Midbrain (tissue), 1 donor: Measurements from ENCODE around the gene DUSP22.
"Not testable (repeated sequence)": the region's sequence is repeated elsewhere in the genome, so short reads cannot be mapped to it uniquely, and the experiment has no call there.

Source experiments
- DNase-seq: peaks from one replicate; lab custom pipeline; 2025; lab: John Stamatoyannopoulos, UW

DUSP22 gene

GRCh38 chr6:291697-292505, at the start of gene DUSP22:
TSS of gene DUSP22 (plus strand) at chr6:292487. CDS start at chr6:292540, 53 bp downstream.
- DNase-seq = no peak

DNA sequence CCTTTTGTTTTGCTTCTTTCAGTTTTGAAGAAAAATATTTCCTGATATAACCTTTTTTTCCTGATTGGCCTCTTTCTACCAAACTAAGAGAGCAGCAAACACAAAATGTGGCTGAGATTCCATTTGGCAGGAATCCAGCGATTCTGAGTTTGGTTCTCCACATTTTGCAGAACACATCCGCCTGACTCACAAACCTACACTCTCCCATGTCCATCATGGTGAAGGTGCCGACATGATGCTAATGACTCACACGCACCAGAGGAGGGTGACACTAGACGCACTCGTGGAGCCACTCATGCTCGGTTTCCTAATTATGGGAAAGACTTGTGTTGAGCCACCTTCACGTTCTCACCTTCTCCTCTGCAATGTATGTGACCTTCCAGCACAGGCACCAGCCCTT, 45.9 kb upstream of the DUSP22 start:
- DNase-seq = no peak

GRCh38 chr6:247351-247750, 44.9 kb upstream of the DUSP22 start:
- DNase-seq = no peak

GRCh38 chr6:248046-248445, 44.2 kb upstream of the DUSP22 start:
- not testable (repeated sequence) for DNase-seq

DNA sequence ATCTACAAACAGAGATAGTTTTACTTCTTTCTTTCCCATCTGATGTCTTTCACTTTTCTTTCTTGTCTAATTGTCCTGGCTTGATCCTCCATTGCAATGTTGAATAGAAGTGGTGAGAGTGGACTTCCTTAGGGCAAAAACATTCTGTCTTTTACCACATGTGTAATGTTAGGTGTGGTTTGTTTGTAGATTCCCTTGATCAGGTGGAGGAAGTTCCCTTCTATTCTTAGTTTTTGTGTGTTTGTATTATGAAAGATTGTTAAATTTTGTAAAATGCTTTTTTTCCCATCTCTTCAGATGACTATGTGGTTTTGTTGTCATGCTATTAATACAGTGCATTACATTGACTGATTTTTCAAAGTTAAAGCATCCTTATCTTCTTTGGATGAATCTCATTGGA, 41.6 kb upstream of the DUSP22 start:
- no peak for DNase-seq

DNA sequence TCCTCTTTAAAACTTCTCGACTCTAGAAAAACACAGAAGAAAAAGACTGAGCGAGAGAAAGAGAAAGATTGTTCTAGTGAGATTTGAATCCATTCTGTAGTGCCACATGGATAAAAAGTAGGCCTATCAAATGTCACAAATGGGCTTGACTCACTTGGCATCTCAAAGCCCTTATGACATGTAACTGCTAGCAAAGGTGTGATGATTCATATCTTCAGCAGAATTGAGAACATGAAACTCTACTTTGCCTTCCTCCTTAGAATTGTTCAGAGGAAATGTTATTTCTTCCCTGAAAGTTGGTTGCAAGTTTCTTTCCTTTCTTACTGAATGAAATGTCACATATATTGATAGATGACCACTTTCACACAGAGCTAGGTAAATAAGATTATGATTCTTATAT, 40.4 kb upstream of the DUSP22 start:
- DNase-seq = no peak

GRCh38 chr6:252775-253535, 39.3 kb upstream of the DUSP22 start:
- DNase-seq = no peak

DNA sequence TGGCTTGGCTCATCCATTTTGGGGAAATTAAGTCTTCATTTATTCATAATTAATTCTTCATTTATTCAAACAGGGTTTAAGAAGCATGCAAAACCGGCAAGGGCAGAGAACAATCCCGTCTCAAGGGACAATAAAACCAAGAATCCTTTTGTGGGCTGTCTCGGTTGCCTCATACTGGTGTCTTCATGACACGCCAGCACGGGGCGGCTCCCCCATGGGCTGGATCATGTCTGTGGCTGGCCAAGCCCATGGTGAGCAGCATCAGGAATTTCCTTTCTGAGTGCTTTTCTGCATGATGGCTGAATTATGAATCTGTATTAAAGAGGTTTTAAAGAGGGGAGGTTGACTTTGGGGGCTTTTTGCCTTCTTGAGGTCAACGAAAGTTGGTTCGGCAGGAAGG, 38.3 kb upstream of the DUSP22 start:
- no peak for DNase-seq

DNA sequence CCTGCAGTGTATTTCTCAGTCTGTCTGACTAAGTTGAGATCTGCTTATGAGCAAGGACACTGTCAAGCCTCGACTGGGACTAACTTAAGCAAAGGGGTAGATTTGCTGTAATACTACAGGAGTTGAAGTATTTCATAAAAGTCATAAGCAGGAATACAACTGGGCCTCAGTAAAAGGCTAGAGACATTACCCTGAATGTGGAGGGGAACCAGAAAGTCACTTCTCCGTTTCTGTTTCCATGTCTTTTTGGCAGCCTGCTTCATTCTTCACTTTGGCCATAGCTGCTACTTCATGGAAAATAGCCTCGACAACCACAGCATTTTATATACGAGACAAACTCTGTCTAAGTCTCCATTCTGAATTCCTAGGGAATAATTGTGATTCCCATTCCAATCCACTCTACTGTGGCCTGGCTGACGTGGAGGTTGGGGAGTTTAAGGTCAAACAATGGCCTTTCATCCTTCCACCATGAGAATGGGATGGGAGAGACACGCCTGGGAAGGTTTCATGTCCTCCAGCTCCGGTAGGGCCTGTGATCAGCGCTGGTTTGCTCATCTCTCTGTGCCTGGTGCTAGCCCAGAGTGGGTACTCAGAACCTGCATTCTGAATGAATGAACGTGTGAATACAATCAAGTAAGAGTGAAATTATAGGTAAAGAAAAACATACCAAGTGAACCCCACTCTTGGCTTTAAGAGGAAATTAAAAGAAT, 37.1 kb upstream of the DUSP22 start:
- no peak for DNase-seq

DNA sequence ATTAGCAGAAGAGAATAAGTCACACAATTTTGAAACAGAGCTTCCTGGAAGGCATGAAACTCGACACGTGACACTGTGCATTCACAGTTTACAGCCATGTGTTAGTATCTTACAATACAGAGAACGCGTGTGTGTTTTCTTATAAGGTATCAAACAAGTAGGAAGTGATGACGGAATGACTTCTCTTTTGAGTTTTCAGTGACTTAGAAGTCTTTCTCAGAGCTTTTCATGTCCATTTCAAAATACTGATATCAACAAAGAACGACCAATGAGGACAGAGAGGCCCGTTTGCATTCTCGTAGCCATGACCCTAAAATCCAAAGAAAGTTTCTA, 36.6 kb upstream of the DUSP22 start:
- DNase-seq = no peak

DNA sequence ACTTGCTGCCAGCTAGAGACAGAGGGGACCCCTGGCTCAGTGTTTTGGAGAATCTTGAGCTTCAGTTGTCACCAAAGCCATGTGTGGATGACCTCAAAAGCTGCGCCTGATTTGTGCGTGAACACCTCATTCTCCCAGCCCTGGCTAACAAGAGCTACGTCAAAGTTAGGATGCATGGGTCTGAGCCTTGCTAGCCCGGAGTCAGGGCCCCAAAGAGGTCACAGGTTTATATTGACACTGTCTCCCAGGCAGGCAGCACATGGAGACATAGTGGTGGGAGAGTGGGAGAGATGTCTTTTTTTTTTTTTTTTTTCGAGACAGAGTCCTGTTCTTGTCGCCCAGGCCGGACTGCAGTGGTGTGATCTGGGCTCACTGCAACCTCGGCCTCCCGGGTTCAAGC, 36.1 kb upstream of the DUSP22 start:
- no peak for DNase-seq

DNA sequence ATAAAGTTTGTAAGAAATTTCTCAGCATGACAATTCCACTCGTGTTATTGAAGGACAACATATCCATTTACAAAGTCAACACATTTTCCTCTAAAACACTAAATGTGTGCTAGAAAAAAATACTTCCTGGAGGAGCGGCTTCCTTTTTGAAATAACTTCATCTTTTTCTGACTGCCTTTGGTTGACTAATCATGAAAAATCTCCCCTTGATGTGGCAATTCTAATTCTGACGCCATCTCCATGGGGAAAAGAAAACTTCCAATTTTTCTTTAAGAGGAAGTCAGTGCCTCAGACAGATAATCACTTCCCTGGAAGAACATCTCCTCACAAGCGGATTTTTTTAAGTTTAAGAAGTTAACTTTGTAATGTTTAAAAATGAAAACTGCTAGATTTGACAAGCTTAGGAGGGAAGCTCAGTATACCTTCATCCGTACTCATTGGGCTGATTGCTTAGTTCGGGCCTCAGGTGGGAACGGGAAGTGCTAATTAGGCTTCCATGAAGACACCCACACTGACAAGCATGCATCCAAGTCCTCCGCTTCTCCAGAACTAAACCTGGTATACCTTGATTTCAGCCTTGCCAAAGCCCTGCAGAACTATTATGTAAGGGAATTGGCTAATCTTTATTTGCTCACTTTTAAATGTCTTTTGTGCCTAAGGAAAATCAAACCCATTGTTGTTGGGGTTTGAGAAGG, 35.1 kb upstream of the DUSP22 start:
- no peak for DNase-seq

DNA sequence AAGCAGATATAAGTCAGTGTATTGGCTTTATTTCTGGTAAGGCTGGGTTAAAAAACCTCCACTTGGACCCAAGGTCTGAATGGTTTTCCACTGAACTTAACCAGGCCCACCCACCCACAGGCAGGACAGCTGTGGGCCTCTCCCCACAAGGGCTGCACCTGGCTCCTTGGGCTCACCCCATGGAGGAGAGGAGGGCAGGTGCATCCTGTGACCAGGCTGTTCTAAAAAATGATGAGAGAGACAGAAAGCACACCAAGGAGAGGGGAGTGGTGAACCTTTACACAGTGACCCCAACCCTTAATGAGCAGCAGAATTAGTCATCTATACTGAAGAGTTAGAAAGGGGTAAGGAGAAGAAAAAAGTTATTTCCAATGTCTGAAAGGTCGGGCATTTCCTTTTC, 34.5 kb upstream of the DUSP22 start:
- DNase-seq = no peak

GRCh38 chr6:259316-259715, 33.0 kb upstream of the DUSP22 start:
- DNase-seq = no peak

GRCh38 chr6:259901-260508, 32.3 kb upstream of the DUSP22 start:
- DNase-seq = no peak

DNA sequence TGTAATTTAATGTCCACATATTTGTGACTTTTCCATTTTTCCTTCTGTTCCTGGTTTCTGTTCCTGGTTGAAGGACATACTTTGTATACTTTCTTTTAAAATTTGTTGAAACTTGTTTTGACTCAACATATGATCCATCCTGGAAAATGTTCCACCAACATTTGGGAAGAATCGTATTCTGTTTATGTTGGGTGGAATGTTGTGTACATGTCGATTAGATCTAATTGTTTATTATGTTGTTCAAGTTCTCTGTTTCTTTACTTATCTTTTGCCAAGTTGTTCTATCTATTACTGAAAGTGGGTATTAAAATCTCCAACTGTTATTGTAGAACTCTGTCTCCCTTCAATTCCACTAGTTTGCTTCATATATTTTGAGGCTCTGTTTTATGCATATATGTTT, 27.7 kb upstream of the DUSP22 start:
- DNase-seq = no peak

- no peak for DNase-seq
Measured at GRCh38 chr6:268394-268935, 23.8 kb upstream of the DUSP22 start.

DNA sequence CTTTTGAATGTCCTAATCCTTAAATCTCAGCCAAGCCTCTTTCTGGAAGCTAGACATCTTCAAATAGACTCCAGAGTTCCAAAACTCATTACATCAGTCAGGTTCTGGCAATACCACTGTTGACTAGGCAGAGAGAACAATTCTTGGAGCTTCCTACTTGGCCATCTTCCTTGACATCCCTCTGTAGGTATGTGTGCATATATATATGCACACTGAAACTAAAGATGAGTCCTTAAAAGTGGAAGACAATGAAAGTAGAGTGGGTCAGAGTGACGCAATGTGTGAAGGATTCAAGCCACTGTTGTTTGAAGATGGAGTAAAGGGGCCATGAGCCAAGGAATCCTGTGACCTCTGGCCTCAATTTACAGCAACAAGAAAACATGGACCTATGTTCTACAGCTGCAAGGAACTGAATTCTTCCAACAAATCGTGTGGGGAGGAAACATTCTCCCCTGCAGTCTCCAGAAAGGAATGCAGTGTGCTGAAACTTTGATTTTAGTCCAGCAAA, 18.7 kb upstream of the DUSP22 start:
- no peak for DNase-seq

DNA sequence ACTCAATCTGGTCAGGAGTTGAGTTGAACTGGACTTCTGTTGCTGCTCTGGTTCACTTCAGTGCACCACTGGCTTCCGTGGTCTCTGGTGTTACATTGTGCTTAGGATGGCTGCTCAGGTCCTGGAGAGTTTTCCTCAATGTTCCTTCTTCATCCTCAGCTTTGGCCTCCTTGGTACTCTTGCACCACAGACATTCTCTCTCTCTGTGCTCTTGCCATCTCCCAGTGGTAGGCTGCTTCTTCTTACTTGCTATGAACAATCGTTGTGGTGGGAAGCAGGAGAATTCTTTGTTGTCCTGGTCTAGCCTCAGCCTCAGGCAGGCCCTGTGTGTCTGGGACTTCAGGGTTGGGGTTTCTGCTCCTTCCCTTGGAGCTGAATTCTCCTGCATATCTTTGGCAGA, 14.5 kb upstream of the DUSP22 start:
- DNase-seq = no peak

- no peak for DNase-seq
Measured at GRCh38 chr6:278494-278893, 13.8 kb upstream of the DUSP22 start.

- no peak for DNase-seq
Measured at GRCh38 chr6:279341-280029, 12.8 kb upstream of the DUSP22 start.
